ENCODE measurements around the gene SPRY2. TPM values are rescaled to one million over a fixed set of nuclear protein-coding genes. Genes with fewer than 3 reads are reported as not detected.

SPRY2 gene
- total and polyA plus RNA-seq, 2 of the 13 experiments (the other 11 are each of a cell fraction or from before 2014, with no cell fraction given), result 7.4 to 25.1 TPM

DNA sequence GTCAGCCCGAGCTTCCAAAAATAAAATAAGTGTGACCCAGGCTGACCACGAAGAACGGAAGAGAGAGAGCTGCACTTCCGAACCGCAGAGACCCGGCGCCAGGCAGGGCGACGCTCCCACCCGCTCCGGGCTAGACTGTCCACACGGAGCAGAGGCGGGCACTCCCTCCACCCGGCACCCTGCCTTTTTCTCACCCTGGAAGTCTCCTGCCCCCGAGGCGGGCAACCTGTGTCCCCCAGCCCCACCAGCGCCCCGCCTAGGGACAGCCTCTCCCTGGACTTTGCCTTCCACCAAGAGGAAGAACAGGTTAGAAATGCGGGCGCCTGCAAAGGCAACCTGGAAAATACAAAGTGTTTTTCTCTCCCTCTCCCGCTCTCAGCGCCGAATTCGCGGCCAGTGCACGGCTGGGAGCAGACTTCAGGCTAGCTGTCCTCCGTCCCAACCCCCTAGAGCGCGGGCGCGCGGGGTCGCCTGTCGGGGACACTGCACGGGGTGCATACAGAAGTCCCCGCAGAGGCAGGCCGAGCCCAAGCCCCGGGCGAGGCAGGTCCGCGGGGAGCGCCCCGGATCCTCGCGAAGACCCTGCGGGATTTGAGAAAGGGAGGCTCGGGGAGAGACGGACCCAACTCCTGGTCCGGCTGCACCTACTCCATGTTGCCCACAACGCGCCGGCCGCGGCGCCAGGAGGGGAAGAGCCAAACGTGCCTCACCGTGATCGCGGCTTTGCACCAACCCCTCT, 845 bp downstream of the SPRY2 start (continued):
- no peak for TF ChIP-seq ZNF24 (IDR thresholded peaks at IDR 0.05)
- TF ChIP-seq RAD21 (CRISPR knock-in tag; IDR thresholded peaks at IDR 0.05), result no peak
- TF ChIP-seq, protein P1, sequence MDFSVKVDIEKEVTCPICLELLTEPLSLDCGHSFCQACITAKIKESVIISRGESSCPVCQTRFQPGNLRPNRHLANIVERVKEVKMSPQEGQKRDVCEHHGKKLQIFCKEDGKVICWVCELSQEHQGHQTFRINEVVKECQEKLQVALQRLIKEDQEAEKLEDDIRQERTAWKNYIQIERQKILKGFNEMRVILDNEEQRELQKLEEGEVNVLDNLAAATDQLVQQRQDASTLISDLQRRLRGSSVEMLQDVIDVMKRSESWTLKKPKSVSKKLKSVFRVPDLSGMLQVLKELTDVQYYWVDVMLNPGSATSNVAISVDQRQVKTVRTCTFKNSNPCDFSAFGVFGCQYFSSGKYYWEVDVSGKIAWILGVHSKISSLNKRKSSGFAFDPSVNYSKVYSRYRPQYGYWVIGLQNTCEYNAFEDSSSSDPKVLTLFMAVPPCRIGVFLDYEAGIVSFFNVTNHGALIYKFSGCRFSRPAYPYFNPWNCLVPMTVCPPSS (IDR thresholded peaks at IDR 0.05), result no peak
- TF ChIP-seq, protein P2, sequence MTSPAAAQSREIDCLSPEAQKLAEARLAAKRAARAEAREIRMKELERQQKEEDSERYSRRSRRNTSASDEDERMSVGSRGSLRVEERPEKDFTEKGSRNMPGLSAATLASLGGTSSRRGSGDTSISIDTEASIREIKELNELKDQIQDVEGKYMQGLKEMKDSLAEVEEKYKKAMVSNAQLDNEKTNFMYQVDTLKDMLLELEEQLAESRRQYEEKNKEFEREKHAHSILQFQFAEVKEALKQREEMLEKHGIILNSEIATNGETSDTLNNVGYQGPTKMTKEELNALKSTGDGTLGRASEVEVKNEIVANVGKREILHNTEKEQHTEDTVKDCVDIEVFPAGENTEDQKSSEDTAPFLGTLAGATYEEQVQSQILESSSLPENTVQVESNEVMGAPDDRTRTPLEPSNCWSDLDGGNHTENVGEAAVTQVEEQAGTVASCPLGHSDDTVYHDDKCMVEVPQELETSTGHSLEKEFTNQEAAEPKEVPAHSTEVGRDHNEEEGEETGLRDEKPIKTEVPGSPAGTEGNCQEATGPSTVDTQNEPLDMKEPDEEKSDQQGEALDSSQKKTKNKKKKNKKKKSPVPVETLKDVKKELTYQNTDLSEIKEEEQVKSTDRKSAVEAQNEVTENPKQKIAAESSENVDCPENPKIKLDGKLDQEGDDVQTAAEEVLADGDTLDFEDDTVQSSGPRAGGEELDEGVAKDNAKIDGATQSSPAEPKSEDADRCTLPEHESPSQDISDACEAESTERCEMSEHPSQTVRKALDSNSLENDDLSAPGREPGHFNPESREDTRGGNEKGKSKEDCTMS (CRISPR knock-in tag; conservative IDR thresholded peaks at IDR 0.05), result no peak
- TF ChIP-seq NRL (CRISPR knock-in tag; IDR thresholded peaks at IDR 0.05; ENCODE audit: borderline replicate concordance), result no peak
- TF ChIP-seq, protein P3, sequence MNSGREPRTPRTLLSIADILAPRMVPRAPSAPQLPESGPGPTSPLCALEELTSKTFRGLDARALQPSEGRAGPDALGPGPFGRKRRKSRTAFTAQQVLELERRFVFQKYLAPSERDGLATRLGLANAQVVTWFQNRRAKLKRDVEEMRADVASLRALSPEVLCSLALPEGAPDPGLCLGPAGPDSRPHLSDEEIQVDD (CRISPR knock-in tag; IDR thresholded peaks at IDR 0.05; ENCODE audit: borderline replicate concordance), result no peak
- TF ChIP-seq U2AF1 (optimal IDR thresholded peaks at IDR 0.05; ENCODE audit: low read depth, low read length), result no peak
- peak; percentile 34; the same call in 1 of the 2 replicates for TF ChIP-seq KDM5B (CRISPR knock-in tag; IDR thresholded peaks at IDR 0.05; ENCODE audit: borderline replicate concordance)
- no peak for TF ChIP-seq ZNF737 (CRISPR knock-in tag; IDR thresholded peaks at IDR 0.05; ENCODE audit: borderline replicate concordance)
- TF ChIP-seq, protein P4, sequence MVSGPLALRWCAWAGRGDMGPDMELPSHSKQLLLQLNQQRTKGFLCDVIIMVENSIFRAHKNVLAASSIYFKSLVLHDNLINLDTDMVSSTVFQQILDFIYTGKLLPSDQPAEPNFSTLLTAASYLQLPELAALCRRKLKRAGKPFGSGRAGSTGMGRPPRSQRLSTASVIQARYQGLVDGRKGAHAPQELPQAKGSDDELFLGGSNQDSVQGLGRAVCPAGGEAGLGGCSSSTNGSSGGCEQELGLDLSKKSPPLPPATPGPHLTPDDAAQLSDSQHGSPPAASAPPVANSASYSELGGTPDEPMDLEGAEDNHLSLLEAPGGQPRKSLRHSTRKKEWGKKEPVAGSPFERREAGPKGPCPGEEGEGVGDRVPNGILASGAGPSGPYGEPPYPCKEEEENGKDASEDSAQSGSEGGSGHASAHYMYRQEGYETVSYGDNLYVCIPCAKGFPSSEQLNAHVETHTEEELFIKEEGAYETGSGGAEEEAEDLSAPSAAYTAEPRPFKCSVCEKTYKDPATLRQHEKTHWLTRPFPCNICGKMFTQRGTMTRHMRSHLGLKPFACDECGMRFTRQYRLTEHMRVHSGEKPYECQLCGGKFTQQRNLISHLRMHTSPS (CRISPR knock-in tag; IDR thresholded peaks at IDR 0.05; ENCODE audit: low read depth), result no peak
- no peak for TF ChIP-seq ZNF775 (CRISPR knock-in tag; IDR thresholded peaks at IDR 0.05; ENCODE audit: borderline replicate concordance)
- TF ChIP-seq ZNF468 (CRISPR knock-in tag; IDR thresholded peaks at IDR 0.05), result no peak
- TF ChIP-seq NFIB (CRISPR knock-in tag; IDR thresholded peaks at IDR 0.05; ENCODE audit: borderline replicate concordance), result no peak
- TF ChIP-seq GTF2F1 (IDR thresholded peaks at IDR 0.05; ENCODE audit: low read length), result no peak
- no peak for TF ChIP-seq RFX1 (IDR thresholded peaks at IDR 0.05)
- TF ChIP-seq EP300 (IDR thresholded peaks at IDR 0.05; ENCODE audit: low read depth in 2 of 2, low read length in 2 of 2), result no peak
- TF ChIP-seq EP300 (CRISPR knock-in tag; IDR thresholded peaks at IDR 0.05; ENCODE audit: borderline replicate concordance), result no peak

All from HepG2 (cell line).